Endothelial cell of umbilical vein (primary cell): ENCODE results near the gene OAS3. TPM values are rescaled to one million over a fixed set of nuclear protein-coding genes. Genes with fewer than 3 reads are reported as not detected.

Source experiments
- BruUV-seq: library from RNA; stranded (reverse); fragments of 400-500 nt; replicated peaks from 2 replicates; lab custom pipeline; 2021; lab: Mats Ljungman, UMichigan
- CTCF ChIA-PET: fragments of 300-600, 350-600 bp; sonication (Branson Sonifier 250); formaldehyde crosslinking; loops from one replicate; lab custom pipeline; 2021; ENCODE audit warnings: antibody characterized with exemption, inconsistent platforms; lab: Charles Lee
- POLR2A ChIA-PET: fragments of 300-600, 350-600 bp; sonication (Branson Sonifier 250); formaldehyde crosslinking; loops from one replicate; lab custom pipeline; 2021; ENCODE audit warnings: antibody characterized with exemption, inconsistent platforms; lab: Charles Lee
- DNase-seq: peaks from one replicate; pipeline ENCODE4 v3.0.0-alpha.2; 2011; ENCODE audit warnings: low read depth, low spot score
- FAIRE-seq: peaks from 2 replicates; lab custom pipeline; 2011; peaks lifted over from hg19 to GRCh38; lab: Jason Lieb, UNC
- H2AFZ ChIP-seq: 2 replicates; pipeline ENCODE4 v1.6.0; 2012; ENCODE audit warnings: low read depth, low read length, control low read depth, inconsistent platforms
- H3K27ac ChIP-seq: 2 replicates; pipeline ENCODE4 v1.5.1; 2011; ENCODE audit warnings: low read depth, mild to moderate bottlenecking, control low read depth, low read length, moderate library complexity; ENCODE audit not compliant: insufficient read depth
- H3K27me3 ChIP-seq, 2 experiments: 2 replicates each; pipeline versions ENCODE4 v1.6.0 to v1.6.1; 2011; ENCODE audit warnings: low read length in 2 of 2, mixed read lengths in 1 of 2; ENCODE audit not compliant: control insufficient read depth in 2 of 2, insufficient read depth in 2 of 2
- H3K36me3 ChIP-seq, 2 experiments: 2 replicates in 1 of 2; 3 replicates in 1 of 2; pipeline ENCODE4 v1.5.1; 2011; ENCODE audit warnings: low read length in 2 of 2, mild to moderate bottlenecking in 1 of 2, moderate library complexity in 1 of 2; ENCODE audit not compliant: control insufficient read depth in 2 of 2, insufficient read depth in 2 of 2; ENCODE audit errors: extremely low read depth in 1 of 2
- H3K4me1 ChIP-seq: 3 replicates; pipeline ENCODE4 v1.5.1; 2011; ENCODE audit warnings: mild to moderate bottlenecking, low read length; ENCODE audit not compliant: control insufficient read depth, insufficient read depth; ENCODE audit errors: extremely low read depth
- H3K4me2 ChIP-seq: 2 replicates; pipeline ENCODE4 v1.6.1; 2011; ENCODE audit warnings: low read length, control low read depth, mixed read lengths; ENCODE audit not compliant: insufficient read depth
- H3K4me3 ChIP-seq, 3 experiments: fragments of 200-600 bp in 1 of 3; sonication (generic), shearing (Covaris generic) in 1 of 3; replicated peaks in 1 of 3; 2 replicates each; pipeline ENCODE4 v1.5.1; 2011 to 2016; ENCODE audit warnings: control low read depth in 3 of 3, low read length in 3 of 3, mild to moderate bottlenecking in 2 of 3, inconsistent platforms in 1 of 3, low read depth in 1 of 3, moderate library complexity in 1 of 3; ENCODE audit not compliant: insufficient read depth in 1 of 3
- H3K79me2 ChIP-seq: 2 replicates; pipeline ENCODE4 v1.6.0; 2012; ENCODE audit warnings: low read length, inconsistent platforms; ENCODE audit not compliant: control insufficient read depth, insufficient read depth
- H3K9ac ChIP-seq: replicated peaks from 2 replicates; pipeline ENCODE3; 2011; ENCODE audit warnings: low read length, control low read depth; ENCODE audit not compliant: insufficient read depth; ENCODE audit errors: extremely low read depth
- H3K9me1 ChIP-seq: replicated peaks from 3 replicates; pipeline ENCODE4 v1.6.0; 2011; ENCODE audit warnings: mild to moderate bottlenecking, low read length; ENCODE audit not compliant: control insufficient read depth, insufficient read depth; ENCODE audit errors: extremely low read depth
- H3K9me3 ChIP-seq: replicated peaks from 2 replicates; pipeline ENCODE4 v1.5.1; 2012; ENCODE audit warnings: low read length, inconsistent platforms; ENCODE audit not compliant: control insufficient read depth, insufficient read depth
- H4K20me1 ChIP-seq: replicated peaks from 2 replicates; pipeline ENCODE3; 2011; ENCODE audit warnings: mild to moderate bottlenecking, low read length; ENCODE audit not compliant: control insufficient read depth, insufficient read depth; ENCODE audit errors: extremely low read depth
- CTCF ChIP-seq, 2 donors: IDR thresholded peaks; 1 replicate in 1 of 2; 2 replicates in 1 of 2; pipeline ENCODE4 v1.5.1; 2011; ENCODE audit warnings: low read length in 2 of 2, mild to moderate bottlenecking in 2 of 2, moderate library complexity in 2 of 2, control low read depth in 1 of 2, inconsistent platforms in 1 of 2, low read depth in 1 of 2; ENCODE audit not compliant: insufficient read depth in 1 of 2; ENCODE audit errors: extremely low read depth in 1 of 2
- EZH2 ChIP-seq: IDR thresholded peaks from 2 replicates; pipeline ENCODE4 v1.6.1; 2012; ENCODE audit warnings: borderline replicate concordance, low read depth, mild to moderate bottlenecking, moderate library complexity, low read length, inconsistent platforms; ENCODE audit not compliant: severe bottlenecking
- FOS ChIP-seq: IDR thresholded peaks from 2 replicates; pipeline ENCODE4 v1.6.1; 2011; ENCODE audit warnings: mild to moderate bottlenecking, low read length, moderate library complexity, borderline replicate concordance; ENCODE audit not compliant: insufficient read depth
- GATA2 ChIP-seq: IDR thresholded peaks from 2 replicates; pipeline ENCODE4 v1.7.0; 2011; ENCODE audit warnings: low read depth, mild to moderate bottlenecking, moderate library complexity, mixed read lengths, low read length; ENCODE audit not compliant: insufficient read length, insufficient read depth
- JUN ChIP-seq: IDR thresholded peaks from 2 replicates; pipeline ENCODE4 v1.6.1; 2011; ENCODE audit warnings: borderline replicate concordance, low read depth; ENCODE audit not compliant: insufficient read length, insufficient read depth
- MAX ChIP-seq: IDR thresholded peaks from 2 replicates; pipeline ENCODE4 v1.6.1; 2011; ENCODE audit not compliant: insufficient read depth, insufficient read length
- MYC ChIP-seq: IDR thresholded peaks from one replicate; pipeline ENCODE4 v1.6.1; 2011; ENCODE audit warnings: mild to moderate bottlenecking, low read depth, low read length
- POLR2A ChIP-seq: IDR thresholded peaks from 2 replicates; pipeline ENCODE4 v1.6.1; 2012; ENCODE audit warnings: low read depth, mild to moderate bottlenecking, control low read depth, low read length
- POLR2AphosphoS5 ChIP-seq: IDR thresholded peaks from 2 replicates; pipeline ENCODE4 v1.6.1; 2012; ENCODE audit warnings: low read depth, mild to moderate bottlenecking, control low read depth, low read length, moderate library complexity; ENCODE audit not compliant: insufficient read depth
- dilution Hi-C: fragments of 300-500 bp; cut with MboI; formaldehyde crosslinking; loops from one replicate; pipeline ENCODE4 v1.15.0; 2019; ENCODE audit warnings: low sequenced_read_pairs; ENCODE audit not compliant: extremely low pct_ligation_motif_present
- intact Hi-C: fragments of 100-400 bp; cut with micrococcal nuclease; formaldehyde crosslinking; loops from one replicate; pipeline ENCODE4 v1.10.0; 2022
- polyA plus RNA-seq, 4 experiments: library from polyadenylated mRNA; depleted of rRNA in 3 of 4; stranded (reverse) in 3 of 4; unstranded in 1 of 4; fragments of >200 nt; gene quantifications; 2 replicates each; pipeline versions ENCODE4 v1.2.1 to v1.2.3, GENCODE V29; 2011 to 2012; ENCODE audit warnings: missing spikeins in 1 of 4
- total RNA-seq: library from RNA; stranded (reverse); gene quantifications from 2 replicates; pipeline ENCODE4 v1.2.3, GENCODE V29; 2021

Gene OAS3
- total and polyA plus RNA-seq, 2 donors (not counting 3 experiments of a cell fraction or from before 2014, with no cell fraction given): 13.1 to 19.8 TPM

GRCh38 chr12:112945515-112945914 lies 7.2 kb downstream of the OAS3 start:
- H3K4me1 ChIP-seq: no peaks in the 10 kb centered on the region
- H2AFZ ChIP-seq: no peak overlapping the region
- no peaks in the 10 kb centered on the region for H4K20me1 ChIP-seq
- no peaks in the 10 kb centered on the region for H3K36me3 ChIP-seq
- no peaks in the 10 kb centered on the region for H3K9me1 ChIP-seq
- H3K9ac ChIP-seq: no peak overlapping the region
- no peaks in the 10 kb centered on the region for H3K9me3 ChIP-seq
- FAIRE-seq (no peak), DNase-seq (no peak)
- H3K27ac ChIP-seq: no peak overlapping the region
- dilution Hi-C loops (no loop called here), intact Hi-C loops (no loop called here)
- ChIA-PET POLR2A (no interaction called here), CTCF (no interaction called here)
- no peak overlapping the region for H3K4me3 ChIP-seq
- H3K27me3 ChIP-seq: no peaks in the 10 kb centered on the region
- H3K79me2 ChIP-seq: no peaks in the 10 kb centered on the region
- TF ChIP-seq JUN: no peak
- no peak for TF ChIP-seq GATA2
- no peak for TF ChIP-seq FOS
- no peak for TF ChIP-seq CTCF (IDR thresholded peaks at IDR 0.05; ENCODE audit: extremely low read depth in 1 of 2, insufficient read depth in 1 of 2, low read depth in 1 of 2, low read length in 2 of 2)
- TF ChIP-seq MAX: no peak
- TF ChIP-seq MYC: no peak
- TF ChIP-seq POLR2A: no peak
- no peak for TF ChIP-seq POLR2AphosphoS5
- no peak for TF ChIP-seq EZH2
- BruUV-seq: no TSS peak
- H3K4me2 ChIP-seq: no peak overlapping the region
